DND-41 (cell line): ENCODE results near the gene RBM6.
"Not testable (repeated sequence)": the region's sequence is repeated elsewhere in the genome, so short reads cannot be mapped to it uniquely, and the experiment has no call there.

Source experiments
- ATAC-seq: fragments of 200-7000 bp; cut with Tn5 transposase; 3 replicates; pipeline ENCODE4 v1.9.1; 2021; ENCODE audit warnings: low read depth; ENCODE audit not compliant: insufficient read depth
- DNase-seq: peaks from one replicate; pipeline ENCODE4 v3.0.0-alpha.2; 2020
- H2AFZ ChIP-seq: 2 replicates; pipeline ENCODE4 v1.6.0; 2012; ENCODE audit warnings: low read depth, low read length
- H3K27ac ChIP-seq: 2 replicates; pipeline ENCODE4 v1.5.1; 2012; ENCODE audit warnings: low read length, inconsistent platforms
- H3K27me3 ChIP-seq: fragments of 200-600 bp; sonication (generic); 2 replicates; pipeline ENCODE4 v1.6.0; 2012; ENCODE audit warnings: low read length, mild to moderate bottlenecking, inconsistent platforms; ENCODE audit not compliant: insufficient read depth, poor library complexity
- H3K36me3 ChIP-seq: 2 replicates; pipeline ENCODE4 v1.5.1; 2012; ENCODE audit warnings: low read length, inconsistent platforms; ENCODE audit not compliant: insufficient read depth
- H3K4me1 ChIP-seq: 2 replicates; pipeline ENCODE4 v1.5.1; 2012; ENCODE audit warnings: mild to moderate bottlenecking, low read length; ENCODE audit not compliant: insufficient read depth
- H3K4me2 ChIP-seq: 2 replicates; pipeline ENCODE4 v1.6.0; 2012; ENCODE audit warnings: mild to moderate bottlenecking, moderate library complexity, low read length, inconsistent platforms; ENCODE audit not compliant: insufficient read depth
- H3K4me3 ChIP-seq, 2 experiments: fragments of 200-600 bp in 1 of 2; shearing (Covaris generic) in 1 of 2; 2 replicates each; pipeline ENCODE4 v1.5.1; 2012 to 2016; ENCODE audit warnings: inconsistent platforms in 2 of 2, low read length in 2 of 2, mild to moderate bottlenecking in 2 of 2, low read depth in 1 of 2, moderate library complexity in 1 of 2
- H3K79me2 ChIP-seq: 2 replicates; pipeline ENCODE4 v1.6.0; 2012; ENCODE audit warnings: low read length, inconsistent platforms; ENCODE audit not compliant: insufficient read depth
- H3K9ac ChIP-seq: 2 replicates; pipeline ENCODE4 v1.6.0; 2012; ENCODE audit warnings: low read depth, mild to moderate bottlenecking, inconsistent platforms, low read length, moderate library complexity
- H3K9me3 ChIP-seq: 2 replicates; pipeline ENCODE4 v1.5.1; 2012; ENCODE audit warnings: low read length, moderate library complexity, mild to moderate bottlenecking, inconsistent platforms; ENCODE audit not compliant: insufficient read depth, severe bottlenecking
- H4K20me1 ChIP-seq: 2 replicates; pipeline ENCODE4 v1.6.0; 2012; ENCODE audit warnings: low read length; ENCODE audit not compliant: insufficient read depth
- EZH2 ChIP-seq: IDR thresholded peaks from 3 replicates; pipeline ENCODE4 v1.6.1; 2012; ENCODE audit warnings: borderline replicate concordance, low read depth, mild to moderate bottlenecking, moderate library complexity, low read length, inconsistent platforms; ENCODE audit not compliant: severe bottlenecking
- TF ChIP-seq, protein P1 (sequence below): IDR thresholded peaks from 2 replicates; pipeline ENCODE4 v1.5.1; 2012; ENCODE audit warnings: borderline replicate concordance, low read length, moderate library complexity, mild to moderate bottlenecking; ENCODE audit not compliant: poor library complexity, severe bottlenecking; ENCODE audit errors: extremely low read depth

RBM6 gene

DNA sequence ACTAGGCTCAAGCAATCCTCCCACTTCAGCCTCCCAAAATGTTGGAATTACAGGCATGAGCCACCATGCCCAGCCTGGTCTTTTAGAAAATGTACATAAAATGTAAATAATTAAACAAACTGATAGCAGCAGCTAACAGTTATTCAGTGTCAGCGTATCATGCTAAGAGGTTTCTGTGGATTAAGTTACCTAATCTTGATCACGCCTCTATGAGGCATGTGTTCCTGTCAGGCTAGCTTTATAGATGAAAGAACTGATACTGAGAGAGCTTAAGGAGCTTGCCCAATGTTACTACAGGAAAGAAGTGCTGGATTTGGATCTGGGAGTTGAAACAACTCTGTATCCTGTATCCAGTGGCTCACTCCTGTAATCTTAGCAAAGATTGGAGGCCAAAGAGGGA lies 25.0 kb upstream of the RBM6 start:
- DNase-seq (no peak), ATAC-seq (no peak)
- H2AFZ ChIP-seq, result no peak overlapping the region
- no peaks in the 10 kb centered on the region for H3K27me3 ChIP-seq
- no peaks in the 10 kb centered on the region for H3K4me1 ChIP-seq
- H3K36me3 ChIP-seq, result peaks cover 29% of the 10 kb centered on the region
- H3K79me2 ChIP-seq, result no peaks in the 10 kb centered on the region
- H4K20me1 ChIP-seq, result peaks cover 4% of the 10 kb centered on the region; the same call in 1 of the 2 replicates
- H3K9me3 ChIP-seq, result no peaks in the 10 kb centered on the region
- TF ChIP-seq, protein P1, sequence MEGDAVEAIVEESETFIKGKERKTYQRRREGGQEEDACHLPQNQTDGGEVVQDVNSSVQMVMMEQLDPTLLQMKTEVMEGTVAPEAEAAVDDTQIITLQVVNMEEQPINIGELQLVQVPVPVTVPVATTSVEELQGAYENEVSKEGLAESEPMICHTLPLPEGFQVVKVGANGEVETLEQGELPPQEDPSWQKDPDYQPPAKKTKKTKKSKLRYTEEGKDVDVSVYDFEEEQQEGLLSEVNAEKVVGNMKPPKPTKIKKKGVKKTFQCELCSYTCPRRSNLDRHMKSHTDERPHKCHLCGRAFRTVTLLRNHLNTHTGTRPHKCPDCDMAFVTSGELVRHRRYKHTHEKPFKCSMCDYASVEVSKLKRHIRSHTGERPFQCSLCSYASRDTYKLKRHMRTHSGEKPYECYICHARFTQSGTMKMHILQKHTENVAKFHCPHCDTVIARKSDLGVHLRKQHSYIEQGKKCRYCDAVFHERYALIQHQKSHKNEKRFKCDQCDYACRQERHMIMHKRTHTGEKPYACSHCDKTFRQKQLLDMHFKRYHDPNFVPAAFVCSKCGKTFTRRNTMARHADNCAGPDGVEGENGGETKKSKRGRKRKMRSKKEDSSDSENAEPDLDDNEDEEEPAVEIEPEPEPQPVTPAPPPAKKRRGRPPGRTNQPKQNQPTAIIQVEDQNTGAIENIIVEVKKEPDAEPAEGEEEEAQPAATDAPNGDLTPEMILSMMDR, result no peak
- TF ChIP-seq EZH2, result no peak
- no peak overlapping the region for H3K4me3 ChIP-seq
- no peak overlapping the region for H3K4me2 ChIP-seq
- H3K9ac ChIP-seq, result no peak overlapping the region
- no peak overlapping the region for H3K27ac ChIP-seq

DNA sequence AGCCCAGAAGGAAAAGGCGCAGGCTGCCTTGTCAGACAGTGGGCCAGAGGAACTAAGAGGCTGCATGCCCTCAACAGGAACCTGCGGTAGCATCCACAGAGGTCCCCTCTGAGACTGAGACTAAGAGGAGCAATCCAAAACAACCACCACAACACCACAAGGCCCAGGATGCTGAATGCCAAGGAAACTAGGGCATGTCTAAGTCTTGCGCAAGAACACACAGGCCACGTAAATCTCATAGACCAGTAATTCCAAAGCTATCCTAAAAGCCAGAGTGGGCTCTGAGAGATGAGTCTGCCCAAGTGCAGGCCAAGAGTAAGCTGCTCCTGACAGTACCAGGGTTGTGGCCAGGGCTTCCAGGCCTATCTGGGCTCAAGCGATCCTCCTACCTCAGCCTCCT lies 23.3 kb upstream of the RBM6 start:
- Histone ChIP-seq H3K4me3 (no peak overlapping the region), H4K20me1 (peaks cover 4% of the 10 kb centered on the region; the same call in 1 of the 2 replicates), H3K4me2 (no peak overlapping the region), H3K79me2 (no peaks in the 10 kb centered on the region; the same call in 1 of the 2 replicates), H3K9ac (no peak overlapping the region), H3K27ac (no peak overlapping the region), H3K9me3 (no peaks in the 10 kb centered on the region), H2AFZ (no peak overlapping the region), H3K4me1 (no peaks in the 10 kb centered on the region), H3K27me3 (no peaks in the 10 kb centered on the region), H3K36me3 (peaks cover 14% of the 10 kb centered on the region; the same call in 1 of the 2 replicates)
- DNase-seq, result no peak
- TF ChIP-seq EZH2, result no peak
- TF ChIP-seq, protein P1, result no peak
- ATAC-seq, result no peak

DNA sequence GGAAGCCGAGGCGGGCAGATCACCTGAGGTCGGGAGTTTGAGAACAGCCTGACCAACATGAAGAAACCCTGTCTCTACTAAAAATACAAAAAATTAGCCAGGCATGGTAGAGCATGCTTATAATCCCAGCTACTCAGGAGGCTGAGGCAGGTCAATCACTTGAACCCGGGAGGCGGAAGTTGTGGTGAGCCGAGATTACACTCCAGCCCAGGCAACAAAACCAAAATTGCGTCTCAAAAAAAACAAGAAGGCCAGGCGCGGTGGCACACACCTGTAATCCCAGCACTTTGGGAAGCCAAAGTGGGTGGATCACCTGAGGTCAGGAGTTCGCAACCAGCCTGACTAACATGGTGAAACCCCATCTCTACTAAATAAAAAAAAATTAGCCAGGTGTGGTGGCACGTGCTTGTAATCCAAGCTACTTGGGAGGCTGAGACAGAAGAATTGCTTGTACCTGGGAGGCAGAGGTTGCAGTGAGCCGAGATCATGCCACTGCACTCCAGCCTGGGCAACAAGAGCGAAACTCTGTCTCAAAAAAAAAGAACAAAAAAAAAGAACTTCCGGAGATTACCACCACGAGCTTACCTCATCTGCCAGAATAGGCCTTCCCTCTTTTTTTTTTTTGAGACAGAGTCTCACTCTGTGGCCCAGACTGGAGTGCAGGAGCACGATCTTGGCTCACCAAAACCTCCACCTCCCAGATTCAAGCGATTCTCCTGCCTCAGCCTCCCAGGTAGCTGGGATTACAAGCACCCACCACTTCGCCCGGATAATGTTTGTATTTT lies 22.0 kb upstream of the RBM6 start:
- not testable (repeated sequence) for H3K4me2 ChIP-seq, DNase-seq, H3K4me3 ChIP-seq, H3K9ac ChIP-seq, H3K79me2 ChIP-seq, H3K27me3 ChIP-seq, H3K27ac ChIP-seq, H2AFZ ChIP-seq, H4K20me1 ChIP-seq, H3K4me1 ChIP-seq, H3K9me3 ChIP-seq, H3K36me3 ChIP-seq
- peak; percentile 31; the same call in 1 of the 3 replicates for ATAC-seq

DNA sequence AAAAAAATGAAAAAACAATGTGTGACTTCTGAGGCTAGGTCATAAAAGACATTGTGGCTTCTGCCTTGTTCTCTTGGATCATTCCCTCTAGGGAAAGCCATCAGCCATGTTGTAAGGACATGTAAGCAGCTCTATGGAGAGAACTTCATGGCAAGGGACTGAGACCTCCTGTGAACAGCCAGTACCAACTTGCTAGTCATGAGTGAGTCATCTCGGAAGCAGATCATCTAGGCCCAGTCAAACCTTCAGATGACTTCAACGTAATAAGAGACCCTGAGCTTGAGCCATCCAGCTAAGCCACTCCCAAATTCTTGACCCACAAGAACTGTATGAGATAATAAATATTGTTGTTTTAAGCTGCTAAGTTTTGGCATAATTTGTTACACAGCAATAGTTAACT lies 15.3 kb upstream of the RBM6 start:
- DNase-seq (no peak), ATAC-seq (no peak)
- Histone ChIP-seq H3K79me2 (peaks cover 18% of the 10 kb centered on the region), H3K36me3 (no peaks in the 10 kb centered on the region; the same call in 1 of the 2 replicates), H3K9me3 (no peaks in the 10 kb centered on the region), H3K27me3 (no peaks in the 10 kb centered on the region), H3K4me3 (no peak overlapping the region), H2AFZ (no peak overlapping the region), H3K27ac (no peak overlapping the region), H4K20me1 (no peaks in the 10 kb centered on the region), H3K9ac (no peak overlapping the region), H3K4me2 (no peak overlapping the region), H3K4me1 (peaks cover 15% of the 10 kb centered on the region)
- TF ChIP-seq, protein P1, result no peak
- TF ChIP-seq EZH2, result no peak
